Activated CD8-positive, alpha-beta memory T cell treated with anti-CD3 and anti-CD28 coated beads for 1 hour (primary cell): ENCODE data around the gene ARMH3.

Source experiments
- DNase-seq, 2 donors: peaks; one replicate each; pipeline ENCODE4 v3.0.0-alpha.2; 2020; ENCODE audit warnings: low read depth in 1 of 2; ENCODE audit errors: extremely low read depth in 1 of 2

Gene ARMH3

GRCh38 chr10:101950213-101950612 is 105.8 kb downstream of the ARMH3 start:
- no peak for DNase-seq

DNA sequence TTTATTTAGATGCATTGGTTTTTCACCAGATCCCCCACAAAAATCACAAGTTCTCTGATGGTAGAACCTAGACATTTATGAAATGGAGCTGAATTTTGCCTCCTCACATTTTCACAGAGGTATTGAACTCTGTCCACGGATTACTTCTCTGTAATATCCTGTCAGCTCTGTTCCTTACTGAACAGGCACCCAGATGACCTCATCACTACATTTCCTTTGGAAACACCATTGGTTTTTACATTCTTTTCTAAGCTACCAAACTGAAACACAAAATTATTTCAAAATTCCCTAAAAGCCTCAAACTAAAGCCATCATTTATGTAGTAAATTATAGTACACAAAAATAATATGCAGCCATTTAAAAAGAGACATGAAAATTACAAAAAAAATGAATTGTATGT is 114.1 kb downstream of the ARMH3 start:
- no peak for DNase-seq

GRCh38 chr10:101940916-101941315 is 115.1 kb downstream of the ARMH3 start:
- no peak for DNase-seq

GRCh38 chr10:101939729-101940128 is 116.2 kb downstream of the ARMH3 start:
- DNase-seq: no peak

DNA sequence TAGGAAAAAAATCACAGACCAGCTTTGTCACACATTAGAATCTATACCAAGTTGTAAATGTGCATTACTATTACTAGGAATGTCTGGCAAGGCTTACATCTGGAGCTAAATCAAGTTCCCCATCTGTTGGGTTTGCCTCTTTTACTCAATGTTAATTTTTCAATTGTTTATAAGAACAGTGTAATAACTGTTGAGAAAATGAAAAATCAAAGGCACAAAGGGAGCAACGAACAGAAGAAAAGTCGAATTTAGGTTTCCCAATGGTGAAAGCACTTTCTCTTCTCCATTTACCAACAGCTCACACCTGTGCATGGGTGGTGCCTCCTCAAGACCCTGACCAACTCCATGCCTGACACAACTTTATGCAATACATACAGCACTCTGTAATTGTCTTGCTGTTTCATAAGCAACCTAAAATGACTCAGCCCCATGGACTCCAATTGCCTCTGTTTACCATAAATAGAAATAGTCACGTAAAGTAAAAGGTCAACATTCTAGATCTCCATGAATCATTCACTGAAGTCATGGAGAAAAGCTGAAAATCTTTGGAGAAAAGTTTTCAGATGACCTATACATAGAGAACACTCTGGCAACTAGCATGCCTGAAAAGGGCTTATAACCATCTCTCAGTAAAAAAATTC is 116.8 kb downstream of the ARMH3 start:
- no peak for DNase-seq

GRCh38 chr10:101938305-101939007 is 117.5 kb downstream of the ARMH3 start:
- DNase-seq: no peak

- DNase-seq: no peak
Observed at GRCh38 chr10:101935431-101935830, 120.5 kb downstream of the ARMH3 start.

GRCh38 chr10:101934686-101935305 is 121.2 kb downstream of the ARMH3 start:
- DNase-seq: no peak

- DNase-seq: no peak
Observed at GRCh38 chr10:101933976-101934375, 122.0 kb downstream of the ARMH3 start.

DNA sequence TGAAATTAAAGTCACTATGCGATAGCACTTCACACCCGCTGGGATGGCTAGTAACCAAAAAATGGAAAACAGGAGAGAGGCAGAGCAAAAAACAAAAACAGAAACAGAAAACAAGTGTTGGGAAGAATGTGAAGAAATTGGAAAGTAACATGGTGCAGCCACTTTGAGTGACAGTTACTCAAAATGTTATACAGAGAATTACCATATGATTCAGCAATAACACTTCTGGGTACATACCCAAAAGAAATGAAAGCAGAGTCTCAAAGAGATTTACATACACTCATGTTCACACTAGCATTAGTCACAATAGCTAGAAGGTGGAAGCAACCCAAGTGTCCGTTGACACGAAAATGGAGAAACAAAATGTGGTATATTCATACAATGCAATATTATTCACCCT is 123.8 kb downstream of the ARMH3 start:
- no peak for DNase-seq

GRCh38 chr10:101925027-101925426 is 130.9 kb downstream of the ARMH3 start:
- no peak for DNase-seq

GRCh38 chr10:101923256-101923655 is 132.7 kb downstream of the ARMH3 start:
- DNase-seq: no peak

DNA sequence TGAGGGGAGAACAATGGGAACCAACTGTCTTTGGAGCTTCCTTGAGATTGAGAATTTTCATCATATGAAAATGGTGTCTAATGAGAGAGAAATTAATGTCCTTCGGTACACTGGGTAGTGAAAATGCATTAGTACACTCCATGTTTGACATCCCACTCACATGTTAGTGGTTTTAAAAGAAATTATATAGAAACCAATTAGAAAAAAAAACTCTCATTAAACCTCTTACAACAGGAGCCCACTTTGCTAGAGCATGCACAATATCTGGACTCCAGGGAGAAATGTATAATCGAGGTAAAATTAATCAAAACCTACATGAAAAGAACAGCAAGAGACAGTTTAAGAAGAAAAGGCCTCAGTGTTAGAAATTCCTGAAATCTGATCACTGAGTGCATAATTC is 133.1 kb downstream of the ARMH3 start:
- DNase-seq: no peak

- DNase-seq: no peak
Observed at GRCh38 chr10:101920546-101920945, 135.4 kb downstream of the ARMH3 start.

DNA sequence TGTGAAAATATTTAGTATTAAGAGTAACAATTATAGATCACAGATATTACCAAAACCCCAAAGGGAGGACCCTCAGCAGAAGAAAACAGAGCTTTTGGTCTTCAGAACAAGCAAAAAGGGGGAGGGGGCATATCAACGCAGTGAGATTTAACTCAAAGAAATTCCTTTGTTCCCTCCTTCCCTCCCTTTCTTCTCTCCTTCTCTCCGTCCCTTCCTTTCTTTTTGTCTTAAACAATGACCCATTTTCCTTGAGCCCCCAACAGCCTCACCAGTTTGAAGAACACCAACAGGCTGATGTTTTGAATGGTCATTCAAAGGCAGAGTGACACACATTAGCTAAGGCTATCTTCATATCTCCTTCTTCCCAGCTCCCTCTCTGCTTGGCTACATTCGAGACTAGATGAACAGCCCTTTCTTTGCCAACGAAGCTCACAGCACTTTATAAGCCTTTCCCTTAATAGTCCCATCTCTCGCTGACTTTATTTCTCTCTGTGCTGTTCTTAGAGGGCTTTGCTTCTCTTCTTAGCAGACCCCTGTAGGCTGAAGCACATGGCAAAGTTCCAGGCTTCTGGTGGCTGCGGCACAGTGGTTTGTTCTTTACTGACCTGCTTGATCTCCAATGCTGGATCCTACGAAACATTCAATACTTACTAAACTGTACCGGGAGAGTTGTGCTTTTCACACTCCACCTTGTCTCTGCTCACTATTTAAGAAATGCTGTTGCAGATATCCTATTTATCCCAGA is 136.8 kb downstream of the ARMH3 start:
- DNase-seq: no peak

GRCh38 chr10:101912561-101913179 is 143.3 kb downstream of the ARMH3 start:
- no peak for DNase-seq

DNA sequence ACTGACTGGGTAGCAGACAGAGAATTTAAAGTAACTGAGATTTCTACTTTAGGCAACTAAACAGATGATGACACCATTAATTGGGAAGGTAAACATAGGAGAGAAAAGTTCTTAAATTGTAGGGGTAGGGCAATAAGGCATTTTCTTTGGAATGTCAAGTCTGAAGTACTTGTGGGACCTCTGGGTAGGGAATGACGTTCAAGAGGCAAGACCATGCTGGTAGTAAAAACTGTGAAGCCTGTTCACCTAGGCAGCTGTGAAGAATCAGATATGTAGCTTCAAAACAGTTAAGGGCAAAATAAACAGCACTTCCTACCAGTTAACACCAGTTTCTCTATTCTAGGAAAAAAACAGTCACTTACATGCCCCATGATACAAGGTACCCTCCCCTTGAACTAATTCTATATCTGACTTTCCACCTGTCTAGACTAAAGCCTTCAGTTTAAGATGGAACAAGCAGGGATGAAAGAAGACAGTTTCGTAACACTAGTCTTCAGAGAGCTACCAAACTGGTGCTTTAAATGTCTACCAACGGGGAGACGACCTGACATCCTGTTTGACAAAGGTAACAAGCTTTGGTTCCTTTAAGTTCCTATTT is 149.3 kb downstream of the ARMH3 start:
- DNase-seq: no peak

- DNase-seq: no peak
Observed at GRCh38 chr10:101905251-101905650, 150.7 kb downstream of the ARMH3 start.

DNA sequence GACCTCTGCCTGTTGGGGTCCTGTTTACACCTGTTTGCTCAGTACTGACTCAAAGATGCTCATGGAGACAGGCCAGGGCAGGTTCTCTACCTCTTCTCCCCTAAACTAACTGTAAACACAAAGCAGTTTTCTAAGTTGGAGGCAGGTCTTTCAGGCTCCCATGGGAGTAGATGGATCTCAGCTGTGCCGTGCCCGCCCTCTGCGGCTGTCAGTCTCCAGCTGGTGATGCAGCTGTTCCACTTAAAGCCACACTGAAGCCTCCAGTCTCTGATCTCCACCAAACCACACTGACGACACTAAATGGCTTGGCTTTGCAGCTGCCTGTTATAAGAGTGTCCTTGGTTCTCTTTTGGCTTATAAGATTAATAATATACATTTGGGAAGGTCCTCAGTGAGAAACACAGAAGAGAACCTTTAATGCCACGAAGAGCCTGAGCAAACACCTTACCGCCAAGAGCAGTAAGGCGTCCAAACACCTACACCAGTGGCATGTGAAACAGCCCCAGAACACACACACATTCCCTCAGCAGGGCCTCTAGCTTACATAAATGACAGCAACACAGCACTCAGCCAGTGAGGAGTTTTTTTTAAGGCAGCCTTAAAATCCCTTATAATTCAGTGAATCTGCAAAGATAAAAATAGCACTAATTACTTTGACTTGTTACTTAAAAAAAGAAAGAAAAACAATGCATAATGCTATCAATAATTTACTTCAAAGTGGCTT is 152.0 kb downstream of the ARMH3 start:
- DNase-seq: no peak

- DNase-seq: no peak
Observed at GRCh38 chr10:101902820-101903145, 153.2 kb downstream of the ARMH3 start.
